Hepatocyte (in vitro differentiated cells): Measurements from ENCODE around the gene RER1. TPM values are rescaled to one million over a fixed set of nuclear protein-coding genes. Genes with fewer than 3 reads are reported as not detected.

ENCODE experiments used
- DNase-seq: peaks from one replicate; pipeline ENCODE4 v3.0.0-alpha.2; 2016; ENCODE audit warnings: low spot score
- H2AFZ ChIP-seq: fragments of 200-600 bp; sonication (generic); 2 replicates; pipeline ENCODE4 v1.6.0; 2016; ENCODE audit warnings: antibody characterized with exemption, mild to moderate bottlenecking
- H3K27ac ChIP-seq: fragments of 200-600 bp; sonication (generic); 2 replicates; pipeline ENCODE4 v1.5.1; 2016; ENCODE audit warnings: mild to moderate bottlenecking
- H3K27me3 ChIP-seq: fragments of 200-600 bp; sonication (generic); 2 replicates; pipeline ENCODE4 v1.6.1; 2016
- H3K36me3 ChIP-seq: fragments of 200-600 bp; sonication (generic); replicated peaks from 2 replicates; pipeline ENCODE4 v1.5.1; 2016; ENCODE audit warnings: low read depth; ENCODE audit not compliant: insufficient read depth
- H3K4me1 ChIP-seq: fragments of 200-600 bp; sonication (generic); 2 replicates; pipeline ENCODE4 v1.5.1; 2016; ENCODE audit warnings: mild to moderate bottlenecking, moderate library complexity; ENCODE audit not compliant: insufficient read depth
- H3K4me2 ChIP-seq: fragments of 200-600 bp; sonication (generic); 2 replicates; pipeline ENCODE4 v1.6.0; 2016
- H3K4me3 ChIP-seq: fragments of 200-600 bp; sonication (generic); 2 replicates; pipeline ENCODE4 v1.5.1; 2016; ENCODE audit warnings: mild to moderate bottlenecking
- H3K79me2 ChIP-seq: fragments of 200-600 bp; sonication (generic); 2 replicates; pipeline ENCODE4 v1.6.0; 2017; ENCODE audit warnings: mild to moderate bottlenecking
- H3K9me2 ChIP-seq: fragments of 200-600 bp; sonication (generic); replicated peaks from 2 replicates; pipeline ENCODE4 v1.6.0; 2017; ENCODE audit warnings: mild to moderate bottlenecking; ENCODE audit not compliant: insufficient read depth
- H3K9me3 ChIP-seq: fragments of 200-600 bp; sonication (generic); 2 replicates; pipeline ENCODE4 v1.5.1; 2016; ENCODE audit warnings: low read depth, mild to moderate bottlenecking
- H4K20me1 ChIP-seq: fragments of 200-600 bp; sonication (generic); 2 replicates; pipeline ENCODE4 v1.6.0; 2016; ENCODE audit warnings: mild to moderate bottlenecking; ENCODE audit not compliant: insufficient read depth, poor library complexity, severe bottlenecking
- CTCF ChIP-seq: fragments of 200-600 bp; sonication (generic); IDR thresholded peaks from 2 replicates; pipeline ENCODE4 v1.5.1; 2016; ENCODE audit warnings: antibody characterized with exemption, mild to moderate bottlenecking; ENCODE audit not compliant: poor library complexity
- EZH2 ChIP-seq: fragments of 200-600 bp; sonication (generic); IDR thresholded peaks from 2 replicates; pipeline ENCODE4 v1.6.1; 2016; ENCODE audit warnings: antibody characterized with exemption, mild to moderate bottlenecking, borderline replicate concordance
- EZH2phosphoT487 ChIP-seq: fragments of 200-600 bp; sonication (generic); IDR thresholded peaks from one replicate; pipeline ENCODE4 v1.6.1; 2018; ENCODE audit warnings: antibody characterized with exemption, mild to moderate bottlenecking, low read depth, moderate library complexity; ENCODE audit not compliant: unreplicated experiment, severe bottlenecking
- WGBS: methylation state at CpG from one replicate; pipeline ENCODE4 v1.1.6; 2016; ENCODE audit warnings: low lambda C conversion rate; ENCODE audit errors: missing lambda C conversion rate; 5-methylcytosine and 5-hydroxymethylcytosine counted together
- polyA plus RNA-seq: library from polyadenylated mRNA; unstranded; fragments of >200 nt; fragmentation: Nextera tagmentation; extraction: Ambion mirVana; gene quantifications from 2 replicates; pipeline ENCODE4 v1.2.1, GENCODE V29; 2016
- total RNA-seq: library from RNA; depleted of rRNA; stranded (reverse); fragments of >200 nt; gene quantifications from 2 replicates; pipeline ENCODE4 v1.2.3, GENCODE V29; 2014

Gene RER1
- total and polyA plus RNA-seq, 2 experiments from 2014 or later: 123 to 237 TPM

- Histone ChIP-seq H3K27me3 (peaks cover 3% of the 10 kb centered on the region), H3K4me2 (no peak overlapping the region), H3K36me3 (no peaks in the 10 kb centered on the region), H3K4me1 (no peaks in the 10 kb centered on the region), H3K79me2 (no peaks in the 10 kb centered on the region), H4K20me1 (no peaks in the 10 kb centered on the region), H2AFZ (no peak overlapping the region), H3K4me3 (no peak overlapping the region), H3K9me2 (no peaks in the 10 kb centered on the region), H3K9me3 (no peaks in the 10 kb centered on the region), H3K27ac (no peak overlapping the region)
- no peak for TF ChIP-seq EZH2
- no peak for TF ChIP-seq CTCF
- TF ChIP-seq EZH2phosphoT487: no peak
- DNase-seq: no peak
- 100% methylated on average over 1 of the region's 2 CpGs for WGBS
These were observed 44.2 kb downstream of the RER1 start for GRCh38 chr1:2435746-2436355.

GRCh38 chr1:2436876-2437275 is 45.2 kb downstream of the RER1 start:
- H3K4me3 ChIP-seq: no peak overlapping the region
- no peak overlapping the region for H3K4me2 ChIP-seq
- no peak for DNase-seq
- WGBS: 94% methylated on average over 6 of the region's 7 CpGs
- no peak overlapping the region for H2AFZ ChIP-seq
- H3K9me3 ChIP-seq: no peaks in the 10 kb centered on the region
- peaks cover 10% of the 10 kb centered on the region for H3K27me3 ChIP-seq
- no peaks in the 10 kb centered on the region for H3K79me2 ChIP-seq
- H3K9me2 ChIP-seq: no peaks in the 10 kb centered on the region
- no peak for TF ChIP-seq EZH2
- no peak for TF ChIP-seq CTCF
- no peak for TF ChIP-seq EZH2phosphoT487
- H3K36me3 ChIP-seq: no peaks in the 10 kb centered on the region
- H3K4me1 ChIP-seq: no peaks in the 10 kb centered on the region
- H4K20me1 ChIP-seq: no peaks in the 10 kb centered on the region
- no peak overlapping the region for H3K27ac ChIP-seq

GRCh38 chr1:2437617-2438016 is 46.0 kb downstream of the RER1 start:
- no peak for DNase-seq
- H3K36me3 ChIP-seq: no peaks in the 10 kb centered on the region
- no peaks in the 10 kb centered on the region for H3K4me1 ChIP-seq
- H3K27me3 ChIP-seq: peaks cover 17% of the 10 kb centered on the region
- WGBS: 89% methylated on average over 15 of the region's 15 CpGs
- H3K27ac ChIP-seq: no peak overlapping the region
- no peak overlapping the region for H2AFZ ChIP-seq
- TF ChIP-seq EZH2 (no peak), EZH2phosphoT487 (no peak), CTCF (no peak)
- no peak overlapping the region for H3K4me3 ChIP-seq
- no peaks in the 10 kb centered on the region for H3K79me2 ChIP-seq
- H3K4me2 ChIP-seq: no peak overlapping the region
- no peaks in the 10 kb centered on the region for H3K9me3 ChIP-seq
- no peaks in the 10 kb centered on the region for H4K20me1 ChIP-seq
- no peaks in the 10 kb centered on the region for H3K9me2 ChIP-seq

- WGBS: 87% methylated on average over 13 of the region's 15 CpGs
- H3K36me3 ChIP-seq: no peaks in the 10 kb centered on the region
- H3K4me3 ChIP-seq: no peak overlapping the region
- no peak overlapping the region for H2AFZ ChIP-seq
- H3K4me2 ChIP-seq: no peak overlapping the region
- no peak for TF ChIP-seq EZH2phosphoT487
- TF ChIP-seq EZH2: no peak
- TF ChIP-seq CTCF: no peak
- no peaks in the 10 kb centered on the region for H3K4me1 ChIP-seq
- H3K79me2 ChIP-seq: no peaks in the 10 kb centered on the region
- H3K9me3 ChIP-seq: no peaks in the 10 kb centered on the region
- peaks cover 21% of the 10 kb centered on the region for H3K27me3 ChIP-seq
- H4K20me1 ChIP-seq: no peaks in the 10 kb centered on the region
- DNase-seq: no peak
- no peak overlapping the region for H3K27ac ChIP-seq
- H3K9me2 ChIP-seq: no peaks in the 10 kb centered on the region
These were observed 46.4 kb downstream of the RER1 start for GRCh38 chr1:2438038-2438437.
